B cell (primary cell): Measurements from ENCODE around the gene ARHGAP9. TPM values are rescaled to one million over a fixed set of nuclear protein-coding genes. Genes with fewer than 3 reads are reported as not detected.

Experiments
- ATAC-seq: fragments of 200-7000 bp; cut with Tn5 transposase; one replicate; pipeline ENCODE4 v1.10.0; 2021; ENCODE audit warnings: low read depth, mild to moderate bottlenecking, moderate number of reproducible peaks, moderate library complexity
- CTCF ChIA-PET: fragments of 350-600 bp; sonication (Branson Sonifier 250); formaldehyde crosslinking; loops from one replicate; lab custom pipeline; 2021; ENCODE audit warnings: antibody characterized with exemption, inconsistent platforms; lab: Charles Lee
- POLR2A ChIA-PET: fragments of 350-600 bp; sonication (Branson Sonifier 250); formaldehyde crosslinking; loops from one replicate; lab custom pipeline; 2021; ENCODE audit warnings: antibody characterized with exemption; lab: Charles Lee
- DNase-seq: peaks from one replicate; pipeline ENCODE4 v3.0.0; 2013
- H2AFZ ChIP-seq: 2 replicates; pipeline ENCODE4 v1.6.1; 2012; ENCODE audit warnings: mild to moderate bottlenecking, low read depth, low read length; ENCODE audit not compliant: insufficient read depth, poor library complexity, severe bottlenecking
- H3K27ac ChIP-seq, 2 donors: 1 replicate in 1 of 2; 2 replicates in 1 of 2; pipeline ENCODE4 v1.5.1; 2012 to 2013; ENCODE audit warnings: low read length in 2 of 2, mild to moderate bottlenecking in 2 of 2, moderate library complexity in 1 of 2
- H3K27me3 ChIP-seq, 4 experiments: fragments of 200-600 bp in 1 of 4; sonication (generic) in 1 of 4; replicated peaks in 1 of 4; 1 replicate in 2 of 4; 2 replicates in 2 of 4; pipeline versions ENCODE4 v1.6.1 to v1.7.0; 2013 to 2016; ENCODE audit warnings: low read length in 3 of 4, mild to moderate bottlenecking in 2 of 4, mixed read lengths in 1 of 4, moderate library complexity in 1 of 4; ENCODE audit not compliant: insufficient read depth in 4 of 4, control insufficient read depth in 3 of 4; ENCODE audit errors: control extremely low read depth in 1 of 4
- H3K36me3 ChIP-seq, 2 experiments: replicated peaks in 1 of 2; 1 replicate in 1 of 2; 2 replicates in 1 of 2; pipeline versions ENCODE4 v1.6.1 to v1.7.1; 2013; ENCODE audit warnings: low read length in 1 of 2; ENCODE audit not compliant: insufficient read depth in 2 of 2, control insufficient read depth in 1 of 2; ENCODE audit errors: control extremely low read depth in 1 of 2, extremely low read depth in 1 of 2
- H3K4me1 ChIP-seq, 2 donors: fragments of 200-600 bp in 1 of 2; sonication (generic) in 1 of 2; 1 replicate in 1 of 2; 2 replicates in 1 of 2; pipeline versions ENCODE4 v1.5.1 to v1.6.1; 2013 to 2017; ENCODE audit warnings: low read length in 2 of 2; ENCODE audit not compliant: control insufficient read depth in 2 of 2, insufficient read depth in 2 of 2
- H3K4me2 ChIP-seq: replicated peaks from 2 replicates; pipeline ENCODE3; 2012; ENCODE audit warnings: mild to moderate bottlenecking, low read depth, low read length; ENCODE audit not compliant: poor library complexity, severe bottlenecking
- H3K4me3 ChIP-seq, 5 experiments: fragments of 200-600 bp in 1 of 5; sonication (generic) in 1 of 5; 1 replicate in 3 of 5; 2 replicates in 2 of 5; pipeline versions ENCODE4 v1.5.1 to v1.7.0; 2011 to 2016; ENCODE audit warnings: low read length in 4 of 5, mild to moderate bottlenecking in 4 of 5, low read depth in 2 of 5, control low read depth in 1 of 5, moderate library complexity in 1 of 5; ENCODE audit not compliant: insufficient read depth in 1 of 5; ENCODE audit errors: control extremely low read depth in 1 of 5, extremely low read depth in 1 of 5
- H3K79me2 ChIP-seq: fragments of 200-600 bp; sonication (generic); one replicate; pipeline ENCODE4 v1.6.0; 2016; ENCODE audit warnings: low read length; ENCODE audit not compliant: control insufficient read depth, insufficient read depth
- H3K9ac ChIP-seq: fragments of 200-600 bp; sonication (generic); 2 replicates; pipeline ENCODE4 v1.6.1; 2017; ENCODE audit warnings: mild to moderate bottlenecking, low read length, moderate library complexity
- H3K9me3 ChIP-seq, 3 donors: one replicate each; pipeline versions ENCODE4 v1.6.1 to v1.7.1; 2013; ENCODE audit warnings: low read length in 2 of 3; ENCODE audit not compliant: control insufficient read depth in 2 of 3, insufficient read depth in 1 of 3; ENCODE audit errors: control extremely low read depth in 1 of 3
- H4K20me1 ChIP-seq: 2 replicates; pipeline ENCODE4 v1.6.0; 2012; ENCODE audit warnings: mild to moderate bottlenecking, low read length; ENCODE audit not compliant: insufficient read depth, control insufficient read depth, poor library complexity, severe bottlenecking
- H3K27ac Mint-ChIP-seq: one replicate; pipeline ENCODE4 v1.8.0; 2021; ENCODE audit warnings: mixed read lengths
- H3K27me3 Mint-ChIP-seq: one replicate; pipeline ENCODE4 v1.8.0; 2021; ENCODE audit warnings: mixed read lengths
- H3K4me1 Mint-ChIP-seq: one replicate; pipeline ENCODE4 v1.8.0; 2021; ENCODE audit warnings: mixed read lengths
- H3K4me3 Mint-ChIP-seq: one replicate; pipeline ENCODE4 v1.8.0; 2021; ENCODE audit warnings: mixed read lengths
- H3K9me3 Mint-ChIP-seq: one replicate; pipeline ENCODE4 v1.8.0; 2022; ENCODE audit warnings: mixed read lengths; ENCODE audit not compliant: insufficient read depth
- CTCF ChIP-seq: fragments of 200-600 bp; IDR thresholded peaks from one replicate; pipeline ENCODE4 v1.8.0; 2022; ENCODE audit warnings: antibody characterized with exemption, mild to moderate bottlenecking
- EZH2 ChIP-seq: IDR thresholded peaks from 2 replicates; pipeline ENCODE4 v1.6.1; 2012; ENCODE audit warnings: borderline replicate concordance, low read depth, mild to moderate bottlenecking, moderate library complexity, low read length; ENCODE audit not compliant: insufficient read depth, poor library complexity, severe bottlenecking
- WGBS: methylation state at CpG from one replicate; pipeline ENCODE4 v1.1.5; 2013; ENCODE audit warnings: missing lambda C conversion rate; ENCODE audit not compliant: insufficient coverage; 5-methylcytosine and 5-hydroxymethylcytosine counted together
- intact Hi-C: fragments of 100-400 bp; cut with micrococcal nuclease; formaldehyde crosslinking; loops from one replicate; pipeline ENCODE4 v1.10.0; 2022
- polyA plus RNA-seq: library from polyadenylated mRNA; depleted of rRNA; stranded (reverse); fragments of >200 nt; gene quantifications from 2 replicates; pipeline ENCODE4 v1.2.3, GENCODE V29; 2012
- total RNA-seq, 2 donors: library from RNA; stranded (reverse); fragments of 120-200 nt in 1 of 2; gene quantifications; 1 replicate in 1 of 2; 2 replicates in 1 of 2; pipeline versions ENCODE4 v1.2.3 to v1.2.4, GENCODE V29; 2013 to 2022

ARHGAP9 gene
- total and polyA plus RNA-seq, 2 donors (not counting 1 experiment from before 2014, with no cell fraction given) = 161 to 390 TPM

- no peaks in the 10 kb centered on the region for H3K27me3 ChIP-seq
- TF ChIP-seq CTCF = no peak
- no peak for TF ChIP-seq EZH2
- H3K27ac ChIP-seq = peak overlapping the region in 1 of 2 donors; percentile 25
- Mint-ChIP-seq H3K27ac (peak overlapping the region; percentile 54), H3K4me1 (peaks cover 49% of the 10 kb centered on the region), H3K9me3 (no peaks in the 10 kb centered on the region), H3K4me3 (no peak overlapping the region), H3K27me3 (no peaks in the 10 kb centered on the region)
- H3K79me2 ChIP-seq = peaks cover 58% of the 10 kb centered on the region
- CTCF ChIA-PET = interaction anchor here (0.6 to 1.5 kb wide), 2 partner anchors 21 to 43 kb away, joined by 3 read pairs; no protein-coding TSS in a partner anchor
- no peak overlapping the region for H3K9ac ChIP-seq
- no peak overlapping the region for H2AFZ ChIP-seq
- no peaks in the 10 kb centered on the region for H3K9me3 ChIP-seq
- H3K4me2 ChIP-seq = peak overlapping the region; percentile 30
- no peaks in the 10 kb centered on the region for H3K36me3 ChIP-seq
- ATAC-seq (no peak), DNase-seq (no peak)
- intact Hi-C loops = loop anchor here (10.0 kb wide), 1 partner anchor 271 kb away; the partner anchor contains the start of genes CDK4 and MARCHF9
- H3K4me1 ChIP-seq = peaks cover 48 to 52% of the 10 kb centered on the region in 2 donors
- WGBS = 82% methylated on average over 4 of the region's 5 CpGs
- H4K20me1 ChIP-seq = peaks cover 3% of the 10 kb centered on the region
- POLR2A ChIA-PET = interaction anchor here (0.7 kb wide), 1 partner anchor 53 kb away, joined by 10 read pairs; no protein-coding TSS in a partner anchor
- H3K4me3 ChIP-seq = no peak overlapping the region
These were observed 3.8 kb upstream of the ARHGAP9 start for GRCh38 chr12:57483466-57483865.

GRCh38 chr12:57481671-57482070 is 2.0 kb upstream of the ARHGAP9 start:
- no peaks in the 10 kb centered on the region for H3K36me3 ChIP-seq
- H3K79me2 ChIP-seq = peaks cover 63% of the 10 kb centered on the region
- no peak overlapping the region for H3K9ac ChIP-seq
- no peaks in the 10 kb centered on the region for H3K27me3 Mint-ChIP-seq
- H3K27ac Mint-ChIP-seq = peak overlapping the region; percentile 98
- DNase-seq (no peak), ATAC-seq (no peak)
- H3K4me3 Mint-ChIP-seq = peak overlapping the region; percentile 15
- peaks cover 45 to 59% of the 10 kb centered on the region in 2 donors for H3K4me1 ChIP-seq
- H3K4me2 ChIP-seq = peak overlapping the region; percentile 11
- peaks cover 58% of the 10 kb centered on the region for H3K4me1 Mint-ChIP-seq
- no peak overlapping the region for H3K4me3 ChIP-seq
- WGBS = no CpG with 5 or more reads among the region's 1 CpG
- POLR2A ChIA-PET = no interaction called here
- no peaks in the 10 kb centered on the region for H3K9me3 ChIP-seq
- intact Hi-C loops = loop anchor here (10.0 kb wide), 1 partner anchor 273 kb away; the partner anchor contains the start of genes CDK4 and MARCHF9
- peak overlapping the region; percentile 91 to 99 for H3K27ac ChIP-seq
- CTCF ChIA-PET = interaction anchor here (0.7 to 1.4 kb wide), 2 partner anchors 23 to 64 kb away, joined by 3 to 4 read pairs; partner anchors contain the start of gene GLI1
- H3K9me3 Mint-ChIP-seq = no peaks in the 10 kb centered on the region
- TF ChIP-seq CTCF = no peak
- no peak for TF ChIP-seq EZH2
- H3K27me3 ChIP-seq = no peaks in the 10 kb centered on the region
- no peak overlapping the region for H2AFZ ChIP-seq
- no peaks in the 10 kb centered on the region for H4K20me1 ChIP-seq
